HPDE6-E6E7 (cell line): ENCODE measurements around the gene BOD1L1.
"Not testable (repeated sequence)": the region's sequence is repeated elsewhere in the genome, so short reads cannot be mapped to it uniquely, and the experiment has no call there.

Experiments used
- DNase-seq: peaks from one replicate; pipeline ENCODE4 v3.0.0; 2011; ENCODE audit warnings: missing footprints; ENCODE audit errors: extremely low spot score

Gene BOD1L1

DNA sequence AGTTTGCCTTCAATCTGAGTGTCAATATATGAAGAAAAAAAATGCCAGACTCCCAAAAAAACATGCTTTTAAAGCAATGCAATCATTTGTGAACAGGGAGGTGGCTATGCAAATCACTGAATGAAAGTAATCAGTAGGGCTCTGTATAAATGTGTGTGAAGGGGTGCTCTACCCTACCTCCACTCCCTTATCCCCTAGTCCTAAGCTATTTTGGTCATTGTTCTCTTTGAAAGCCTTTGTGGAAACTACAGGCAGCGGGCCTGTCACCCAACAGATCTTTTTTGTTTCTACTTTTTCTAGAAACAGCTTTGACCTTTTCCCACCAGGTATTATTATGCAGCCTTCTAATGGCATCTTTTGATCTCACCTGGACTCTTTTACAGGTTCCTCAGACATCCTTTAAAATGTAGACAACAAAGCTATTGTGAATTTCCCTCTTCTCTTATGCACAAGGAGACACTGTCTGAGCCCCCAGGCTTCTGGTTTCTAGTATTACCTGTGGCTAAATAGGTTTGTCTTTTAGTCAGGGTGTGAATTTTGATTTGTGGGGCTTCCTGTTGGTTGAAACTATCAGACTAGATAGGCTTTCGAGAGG is 9.2 kb downstream of the BOD1L1 start:
- DNase-seq, result no peak

GRCh38 chr4:13617801-13618200 is 9.7 kb downstream of the BOD1L1 start:
- no peak for DNase-seq

GRCh38 chr4:13616597-13616996 is 10.9 kb downstream of the BOD1L1 start:
- no peak for DNase-seq

DNA sequence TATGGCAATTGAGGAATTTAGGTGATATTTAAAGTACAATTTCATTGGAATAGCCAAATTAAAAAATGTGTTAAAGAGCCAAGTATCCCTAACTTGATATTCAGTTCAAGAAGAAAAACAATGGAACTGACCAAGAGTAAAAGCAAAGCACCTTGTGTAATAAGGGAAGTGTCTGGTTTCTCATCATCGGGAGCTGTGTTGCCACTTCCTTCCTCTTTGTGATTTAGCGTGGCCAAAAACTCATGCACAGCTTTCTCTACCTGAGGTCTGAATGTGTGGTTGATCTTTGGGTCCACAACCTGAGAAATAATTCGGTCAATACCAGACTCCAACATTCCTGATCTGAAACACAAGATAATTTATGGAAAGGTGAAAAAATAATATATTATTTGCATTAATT is 12.4 kb downstream of the BOD1L1 start:
- no peak for DNase-seq

- no peak for DNase-seq
Measured at GRCh38 chr4:13612569-13612968, 15.0 kb downstream of the BOD1L1 start.

- DNase-seq, result no peak
Measured at GRCh38 chr4:13611283-13611842, 16.2 kb downstream of the BOD1L1 start.

GRCh38 chr4:13605330-13605729 is 22.2 kb downstream of the BOD1L1 start:
- no peak for DNase-seq

- no peak for DNase-seq
Measured at GRCh38 chr4:13601848-13602247, 25.7 kb downstream of the BOD1L1 start.

- no peak for DNase-seq
Measured at GRCh38 chr4:13601048-13601447, 26.5 kb downstream of the BOD1L1 start.

DNA sequence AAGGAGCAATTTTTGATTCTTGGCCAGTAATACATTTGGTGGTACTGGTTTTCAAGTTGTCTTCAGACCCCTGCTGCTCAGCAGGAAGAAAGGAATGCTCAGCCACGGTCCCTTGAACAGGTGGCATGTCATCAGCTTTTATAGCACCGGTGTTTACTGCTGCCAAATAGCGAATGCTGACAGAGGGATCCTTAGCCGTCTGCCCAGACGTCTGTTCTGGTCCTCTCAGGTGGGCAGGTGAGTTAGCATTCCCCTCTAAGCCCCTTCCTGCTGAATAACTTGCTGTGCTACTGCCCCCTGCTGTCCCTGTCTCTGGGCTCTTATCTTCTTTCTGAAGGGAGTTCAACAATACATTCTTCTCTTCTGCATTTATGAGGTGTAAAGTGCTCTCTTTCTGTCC is 28.4 kb downstream of the BOD1L1 start:
- no peak for DNase-seq

GRCh38 chr4:13597604-13598003 is 29.9 kb downstream of the BOD1L1 start:
- DNase-seq, result no peak

DNA sequence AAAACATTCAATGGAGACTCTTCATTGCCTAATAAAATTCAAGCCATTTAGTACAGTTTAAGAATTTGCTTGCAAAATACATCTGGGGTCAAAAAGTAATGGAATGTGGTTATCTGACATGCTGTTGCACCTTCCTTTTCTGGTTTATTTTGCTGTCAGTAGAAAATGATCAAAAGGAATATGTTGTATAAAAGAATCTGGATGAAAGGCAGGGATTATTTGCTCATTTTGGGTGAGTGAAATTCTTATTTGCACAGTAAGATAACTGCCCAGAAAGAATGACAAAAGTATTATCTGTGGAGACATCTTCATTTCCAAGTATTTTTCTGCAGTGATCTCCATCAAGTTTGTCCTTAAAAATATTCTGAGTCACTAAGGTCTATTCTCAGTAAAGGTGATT is 30.4 kb downstream of the BOD1L1 start:
- no peak for DNase-seq

- no peak for DNase-seq
Measured at GRCh38 chr4:13592220-13592619, 35.3 kb downstream of the BOD1L1 start.

DNA sequence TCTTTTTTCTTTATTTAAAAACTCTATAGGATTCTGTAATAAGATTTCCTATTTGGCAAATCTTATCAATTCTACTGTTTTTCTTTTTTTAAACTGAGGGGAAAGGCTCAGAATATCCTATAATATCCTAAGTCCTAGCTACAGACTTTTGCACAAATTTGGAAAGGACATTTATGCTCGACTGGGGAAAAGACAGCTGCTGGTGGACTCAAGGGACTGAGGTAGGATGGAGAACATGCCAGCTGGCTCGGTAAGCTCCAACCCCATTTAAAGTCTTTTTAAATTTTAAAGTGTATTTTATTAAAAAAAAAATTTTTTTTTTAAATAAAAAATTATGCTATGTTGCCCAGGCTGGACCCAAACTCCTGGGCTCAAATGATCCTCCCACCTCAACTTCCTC is 36.8 kb downstream of the BOD1L1 start:
- no peak for DNase-seq

GRCh38 chr4:13588954-13589353 is 38.6 kb downstream of the BOD1L1 start:
- DNase-seq, result no peak

- no peak for DNase-seq
Measured at GRCh38 chr4:13584481-13584880, 43.0 kb downstream of the BOD1L1 start.

- DNase-seq, result no peak
Measured at GRCh38 chr4:13580036-13580435, 47.5 kb downstream of the BOD1L1 start.

DNA sequence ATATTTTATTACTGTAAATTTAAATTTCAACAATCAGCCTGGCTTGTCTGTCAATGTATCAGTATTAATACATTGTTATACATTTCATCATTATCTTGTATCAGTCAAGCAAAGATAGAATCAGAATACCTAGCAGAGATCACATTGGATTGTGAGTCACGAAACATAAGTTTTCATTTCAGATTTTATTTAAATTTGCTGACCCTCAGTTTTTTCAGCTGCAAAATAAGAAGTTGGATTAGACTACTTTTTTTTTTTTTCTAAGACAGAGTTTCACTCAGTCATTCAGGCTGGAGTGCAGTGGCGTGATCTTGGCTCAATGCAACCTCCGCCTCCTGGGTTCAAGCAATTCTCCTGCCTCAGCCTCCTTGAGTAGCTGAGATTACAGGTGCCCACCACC is 49.9 kb downstream of the BOD1L1 start:
- DNase-seq, result no peak

DNA sequence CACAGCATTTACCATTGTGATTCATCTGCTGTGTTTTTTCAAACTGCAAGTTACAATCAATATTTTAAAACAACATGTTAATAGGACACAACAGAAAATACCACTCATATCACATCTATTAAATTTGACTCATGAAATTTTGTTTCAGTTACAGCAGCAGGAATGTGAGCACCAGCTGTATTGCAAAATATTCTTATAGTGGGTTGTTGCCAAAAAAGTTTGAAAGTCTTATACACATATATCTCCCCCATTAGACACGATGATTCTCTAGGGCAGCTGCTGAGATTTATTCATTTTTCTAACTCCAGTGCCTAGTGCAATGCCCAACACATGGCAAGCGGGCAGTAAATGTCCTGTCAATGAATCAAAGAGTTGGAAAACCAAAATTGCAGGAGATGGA is 56.6 kb downstream of the BOD1L1 start:
- DNase-seq, result no peak

- no peak for DNase-seq
Measured at GRCh38 chr4:13567125-13567524, 60.4 kb downstream of the BOD1L1 start.

DNA sequence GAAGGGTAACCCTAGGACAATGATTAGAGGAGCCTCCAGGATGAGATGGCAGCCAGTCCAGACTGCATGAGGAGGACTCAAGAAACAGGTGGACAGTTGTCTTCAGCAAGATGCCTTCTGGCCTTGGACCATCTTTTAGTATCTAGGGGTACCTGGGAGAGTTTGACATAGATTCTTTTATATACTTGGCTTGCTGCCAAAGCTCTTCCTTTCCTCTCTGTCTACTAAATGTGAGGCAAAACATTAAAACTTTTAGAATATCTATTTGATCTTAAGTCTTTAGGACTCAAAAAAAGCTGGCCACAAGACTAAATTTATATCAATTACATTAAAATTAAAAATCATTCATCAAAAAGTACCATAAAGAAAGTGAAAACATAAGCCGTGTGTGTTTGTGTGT is 64.6 kb downstream of the BOD1L1 start:
- DNase-seq, result no peak

GRCh38 chr4:13561673-13562072 is 65.9 kb downstream of the BOD1L1 start:
- DNase-seq, result no peak

DNA sequence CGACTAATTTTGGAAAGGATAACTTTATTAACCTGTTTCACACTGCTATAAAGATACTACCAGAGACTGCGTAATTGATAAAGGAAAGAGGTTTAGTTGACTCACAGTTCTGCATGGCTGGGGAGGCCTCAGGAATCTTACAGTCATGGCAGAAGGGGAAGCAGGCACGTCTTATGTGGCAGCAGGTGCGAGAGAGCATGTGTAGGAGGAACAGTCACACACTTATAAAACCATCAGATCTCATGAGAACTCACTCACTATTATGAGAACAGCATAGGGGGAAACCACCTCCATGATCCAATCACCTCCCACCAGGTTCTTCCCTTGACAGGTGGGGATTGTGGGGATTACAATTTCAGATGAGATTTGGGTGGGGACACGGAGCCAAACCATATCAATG is 67.4 kb downstream of the BOD1L1 start:
- DNase-seq, result not testable (repeated sequence)

DNA sequence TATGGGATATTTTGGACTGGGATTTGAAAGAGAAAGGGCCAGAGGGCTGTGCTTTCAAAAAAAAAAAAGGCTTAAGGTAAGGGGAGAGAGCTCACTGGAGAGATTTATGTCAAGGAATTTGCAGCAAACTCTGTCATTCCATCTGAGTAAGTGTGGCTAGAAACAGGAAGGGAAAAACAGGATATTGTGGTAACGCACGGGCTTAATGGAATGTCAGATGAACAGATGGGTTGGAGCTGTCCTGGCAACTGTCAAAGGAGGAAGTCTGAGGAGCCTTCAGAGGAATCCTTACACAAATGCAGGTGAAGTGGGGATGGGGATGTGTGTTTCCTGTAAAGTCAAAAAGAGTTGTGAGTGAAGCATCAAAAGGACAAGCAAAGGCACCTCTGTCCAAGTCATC is 68.1 kb downstream of the BOD1L1 start:
- no peak for DNase-seq
